ENCODE results near the gene FXYD3. TPM values are rescaled to one million over a fixed set of nuclear protein-coding genes. Genes with fewer than 3 reads are reported as not detected.

The FXYD3 gene
- total RNA-seq, 4 donors from 2014 or later, result 282 to 837 (median 489) TPM

- Histone ChIP-seq H3K36me3 (no peaks in the 10 kb centered on the region), H3K4me3 (peak overlapping the region in 1 of 4 donors; percentile 42), H3K27me3 (peaks cover 0 to 33% (median 0%) of the 10 kb centered on the region in 4 donors), H3K4me1 (peaks cover 10 to 54% (median 20%) of the 10 kb centered on the region in 3 donors), H3K9me3 (no peaks in the 10 kb centered on the region), H3K27ac (no peak overlapping the region)
- intact Hi-C loops (cut with DNase I), result no loop called here
- TF ChIP-seq CTCF (IDR thresholded peaks at IDR 0.05) (peak; percentile 41 to 63 (median 58)), POLR2A (IDR thresholded peaks at IDR 0.05) (no peak)
- DNase-seq, result no peak
- WGBS, 2 donors, result 8 to 33% methylated on average over 10 to 27 of the region's 36 CpGs
Observed at GRCh38 chr19:35090506-35091214, 25.0 kb upstream of the FXYD3 start.

- intact Hi-C loops (cut with DNase I), result no loop called here
- Histone ChIP-seq H3K27ac (peak overlapping the region in 1 of 4 donors; percentile 83), H3K36me3 (no peaks in the 10 kb centered on the region), H3K27me3 (peaks cover 0 to 28% (median 0%) of the 10 kb centered on the region in 4 donors), H3K4me3 (no peak overlapping the region), H3K9me3 (no peaks in the 10 kb centered on the region), H3K4me1 (peaks cover 17 to 77% (median 25%) of the 10 kb centered on the region in 3 donors)
- TF ChIP-seq CTCF (IDR thresholded peaks at IDR 0.05) (no peak), POLR2A (IDR thresholded peaks at IDR 0.05) (no peak)
- no peak for DNase-seq
- WGBS, 2 donors, result 84 to 87% methylated on average over 5 of the region's 5 CpGs
Observed at GRCh38 chr19:35093430-35093829, 22.2 kb upstream of the FXYD3 start.

DNA sequence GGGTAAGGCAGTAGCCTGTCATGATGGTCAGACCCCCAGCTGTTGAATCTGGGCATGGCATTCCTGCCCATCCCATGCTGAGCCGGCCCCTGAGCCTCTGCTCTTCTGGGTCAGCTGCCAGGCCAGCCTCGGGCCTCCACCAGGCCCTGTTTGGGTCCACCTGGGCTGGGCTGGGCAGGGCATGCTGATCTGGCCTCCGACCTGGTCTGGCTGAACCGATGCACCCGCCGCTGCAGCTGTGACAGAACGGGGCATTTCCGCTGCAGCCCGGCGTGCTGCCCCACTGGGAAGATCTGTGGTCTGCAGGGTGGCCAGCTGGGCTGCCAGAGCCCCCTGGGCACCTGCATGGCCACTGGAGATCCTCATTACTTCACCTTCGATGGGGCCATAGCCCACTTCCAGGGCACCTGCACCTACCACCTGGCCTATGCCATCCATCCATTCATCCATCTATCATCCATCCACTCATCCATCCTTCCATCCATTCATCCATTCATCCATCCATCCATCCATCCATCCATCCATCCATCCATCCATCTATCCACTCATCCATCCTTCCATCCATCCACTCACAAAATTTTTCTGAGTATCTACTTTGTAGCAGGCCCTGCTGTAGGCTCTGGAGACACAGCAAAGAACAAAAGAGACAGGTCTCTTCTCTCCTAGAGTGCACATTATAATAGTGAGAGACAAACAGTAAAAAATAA, 21.5 kb upstream of the FXYD3 start:
- 85 to 90% methylated on average over 1 of the region's 11 CpGs for WGBS, 2 donors

DNA sequence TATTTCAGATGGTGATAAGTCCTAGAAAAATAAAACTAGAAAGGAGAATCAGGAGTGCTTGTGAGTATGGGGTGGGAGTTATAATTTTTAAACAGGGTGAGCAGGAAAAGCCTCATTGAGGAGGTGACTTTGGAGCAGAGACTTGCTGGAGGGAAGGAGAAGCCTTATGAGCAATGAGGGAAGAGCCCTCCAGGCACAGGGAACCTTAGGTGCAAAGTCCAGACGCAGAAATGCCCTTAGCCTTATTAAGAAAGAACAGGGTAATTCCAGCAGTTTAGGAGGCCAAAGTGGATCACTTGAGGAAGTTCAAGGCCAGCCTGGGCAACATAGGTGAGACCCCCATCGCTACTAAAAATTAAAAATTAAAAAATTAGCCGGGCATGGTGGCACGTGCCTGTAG, 21.0 kb upstream of the FXYD3 start:
- intact Hi-C loops (cut with DNase I), result no loop called here
- no peaks in the 10 kb centered on the region for H3K9me3 ChIP-seq
- peak overlapping the region in 1 of 4 donors; percentile 80 for H3K27ac ChIP-seq
- TF ChIP-seq POLR2A (IDR thresholded peaks at IDR 0.05), result no peak
- TF ChIP-seq CTCF (IDR thresholded peaks at IDR 0.05), result no peak
- no peaks in the 10 kb centered on the region for H3K36me3 ChIP-seq
- H3K27me3 ChIP-seq, result peaks cover 0 to 18% (median 0%) of the 10 kb centered on the region in 4 donors
- no peak overlapping the region for H3K4me3 ChIP-seq
- no peak for DNase-seq
- H3K4me1 ChIP-seq, result peaks cover 23 to 89% (median 32%) of the 10 kb centered on the region in 3 donors
- 86 to 91% methylated on average over 4 of the region's 4 CpGs for WGBS, 2 donors

More for the DNA sequence above, 21.5 kb upstream of the FXYD3 start:
- Histone ChIP-seq H3K9me3 (no peaks in the 10 kb centered on the region), H3K36me3 (no peaks in the 10 kb centered on the region), H3K27ac (peak overlapping the region in 1 of 4 donors; percentile 80), H3K4me1 (peaks cover 23 to 83% (median 32%) of the 10 kb centered on the region in 3 donors), H3K4me3 (no peak overlapping the region), H3K27me3 (peaks cover 0 to 24% (median 0%) of the 10 kb centered on the region in 4 donors)
- intact Hi-C loops (cut with DNase I), result no loop called here
- TF ChIP-seq POLR2A (IDR thresholded peaks at IDR 0.05) (no peak), CTCF (IDR thresholded peaks at IDR 0.05) (no peak)
- DNase-seq, result no peak

All from esophagus squamous epithelium (tissue), 5 donors.